HepG2 (cell line): ENCODE measurements around the gene WDR18. TPM values are rescaled to one million over a fixed set of nuclear protein-coding genes. Genes with fewer than 3 reads are reported as not detected.
A peak's percentile ranks its signal among the peaks of the same experiment; 100 is the strongest.

ENCODE experiments used
- ERF ChIP-seq: IDR thresholded peaks from 2 replicates; pipeline ENCODE4 v1.6.1; 2018; ENCODE audit warnings: missing biosample characterization, missing genetic modification reagents
- GATAD2A ChIP-seq: IDR thresholded peaks from 2 replicates; pipeline ENCODE4 v1.6.1; 2016
- MAZ ChIP-seq, 2 experiments: sonication (generic) in 1 of 2; formaldehyde crosslinking in 1 of 2; IDR thresholded peaks; 2 replicates each; pipeline versions ENCODE4 v1.5.0 to v1.6.1; 2012 to 2020; ENCODE audit warnings: low read depth in 2 of 2, mild to moderate bottlenecking in 2 of 2, borderline replicate concordance in 1 of 2, improper control_type of control experiment in 1 of 2, low read length in 1 of 2, missing genetic modification reagents in 1 of 2, moderate library complexity in 1 of 2
- NFE2L1 ChIP-seq: sonication (generic); formaldehyde crosslinking; IDR thresholded peaks from 2 replicates; pipeline ENCODE4 v1.4.0; 2020; ENCODE audit warnings: missing genetic modification reagents, mild to moderate bottlenecking, borderline replicate concordance
- PITX1 ChIP-seq: sonication (generic); formaldehyde crosslinking; IDR thresholded peaks from 2 replicates; pipeline ENCODE4 v1.5.1; 2020; ENCODE audit warnings: mild to moderate bottlenecking, missing genetic modification reagents
- POLR2A ChIP-seq, 2 experiments: IDR thresholded peaks; 2 replicates each; pipeline ENCODE4 v1.6.1; 2011; ENCODE audit warnings: low read depth in 2 of 2, low read length in 2 of 2, mild to moderate bottlenecking in 1 of 2, moderate library complexity in 1 of 2; ENCODE audit not compliant: insufficient read depth in 1 of 2
- RAD21 ChIP-seq: fragments of 450-650 bp; formaldehyde crosslinking; IDR thresholded peaks from 2 replicates; pipeline ENCODE4 v1.5.0; 2020; ENCODE audit warnings: mild to moderate bottlenecking
- RBM39 ChIP-seq: fragments of 200-400 bp; formaldehyde crosslinking; IDR thresholded peaks from one replicate; pipeline ENCODE4 v1.6.1; 2018; ENCODE audit warnings: antibody characterized with exemption, mild to moderate bottlenecking, low read depth, low read length; ENCODE audit not compliant: poor library complexity, severe bottlenecking
- SAP130 ChIP-seq: IDR thresholded peaks from 2 replicates; pipeline ENCODE4 v1.6.1; 2016; ENCODE audit warnings: low read depth
- TARDBP ChIP-seq: sonication (generic); formaldehyde crosslinking; IDR thresholded peaks from 2 replicates; pipeline ENCODE4 v1.8.0; 2022; ENCODE audit warnings: mild to moderate bottlenecking, missing genetic modification reagents
- TBX3 ChIP-seq: fragments of 450-650 bp; IDR thresholded peaks from 2 replicates; pipeline ENCODE4 v1.6.1; 2017; ENCODE audit warnings: antibody characterized with exemption, mild to moderate bottlenecking, inconsistent platforms, borderline replicate concordance
- ZNF432 ChIP-seq: sonication (generic); formaldehyde crosslinking; IDR thresholded peaks from 2 replicates; pipeline ENCODE4 v1.5.0; 2020; ENCODE audit warnings: missing genetic modification reagents, mild to moderate bottlenecking, borderline replicate concordance
- ZNF605 ChIP-seq: sonication (generic); formaldehyde crosslinking; IDR thresholded peaks from 2 replicates; pipeline ENCODE4 v1.8.0; 2022; ENCODE audit warnings: mild to moderate bottlenecking, missing genetic modification reagents
- polyA plus RNA-seq, 8 experiments: library from polyadenylated mRNA; depleted of rRNA in 3 of 8; stranded (reverse) in 7 of 8; unstranded in 1 of 8; fragments of >200 nt; fragmentation: Illumina TruSeq in 4 of 8; extraction: Trizol in 4 of 8; gene quantifications; 2 replicates each; pipeline versions ENCODE4 v1.2.1 to v1.2.3, GENCODE V29; 2011 to 2016; ENCODE audit warnings: low read depth in 4 of 8, missing spikeins in 1 of 8, mixed read lengths in 1 of 8; ENCODE audit not compliant: insufficient read depth in 1 of 8
- total RNA-seq, 5 experiments: library from RNA; depleted of rRNA; stranded (reverse); fragments of >200 nt; fragmentation: Illumina TruSeq; extraction: Trizol; gene quantifications; 2 replicates each; pipeline ENCODE4 v1.2.3, GENCODE V29; 2016; ENCODE audit warnings: low read depth in 1 of 5
- TF ChIP-seq, protein P1 (sequence below): sonication (generic); formaldehyde crosslinking; IDR thresholded peaks from 2 replicates; pipeline ENCODE4 v1.4.0; 2020; ENCODE audit warnings: missing genetic modification reagents, borderline replicate concordance
- TF ChIP-seq, protein P2 (sequence below): sonication (generic); formaldehyde crosslinking; IDR thresholded peaks from 2 replicates; pipeline ENCODE4 v1.5.0; 2020; ENCODE audit warnings: mild to moderate bottlenecking, missing genetic modification reagents
- TF ChIP-seq, protein P3 (sequence below): sonication (generic); formaldehyde crosslinking; IDR thresholded peaks from 2 replicates; pipeline ENCODE4 v1.4.0; 2020; ENCODE audit warnings: missing genetic modification reagents
- TF ChIP-seq, protein P4 (sequence below): sonication (generic); formaldehyde crosslinking; IDR thresholded peaks from 2 replicates; pipeline ENCODE4 v1.4.0; 2020; ENCODE audit warnings: mild to moderate bottlenecking, missing genetic modification reagents

The WDR18 gene
- total and polyA plus RNA-seq, 2 of the 13 experiments (the other 11 are each of a cell fraction or from before 2014, with no cell fraction given), result 36.4 to 47.6 TPM

DNA sequence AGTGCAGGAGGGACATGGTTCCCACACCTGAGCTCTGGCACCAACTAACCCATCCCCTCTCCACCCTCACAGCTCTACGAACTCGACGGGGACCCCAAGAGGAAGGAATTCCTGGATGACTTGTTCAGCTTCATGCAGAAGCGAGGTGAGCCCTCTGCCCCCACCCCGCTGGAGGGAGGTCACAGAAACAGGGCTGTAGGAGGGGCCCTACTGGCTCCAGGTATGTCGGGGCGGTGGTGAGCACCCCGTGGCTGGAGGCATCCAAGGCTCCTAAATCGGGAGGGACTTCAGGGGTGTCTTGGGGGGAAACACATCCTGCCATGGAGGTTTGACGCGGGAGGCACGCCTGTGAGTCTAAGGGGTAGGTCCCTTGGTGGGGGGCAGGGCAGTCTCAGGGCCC is 24.1 kb upstream of the WDR18 start (continued):
- TF ChIP-seq, protein P1, sequence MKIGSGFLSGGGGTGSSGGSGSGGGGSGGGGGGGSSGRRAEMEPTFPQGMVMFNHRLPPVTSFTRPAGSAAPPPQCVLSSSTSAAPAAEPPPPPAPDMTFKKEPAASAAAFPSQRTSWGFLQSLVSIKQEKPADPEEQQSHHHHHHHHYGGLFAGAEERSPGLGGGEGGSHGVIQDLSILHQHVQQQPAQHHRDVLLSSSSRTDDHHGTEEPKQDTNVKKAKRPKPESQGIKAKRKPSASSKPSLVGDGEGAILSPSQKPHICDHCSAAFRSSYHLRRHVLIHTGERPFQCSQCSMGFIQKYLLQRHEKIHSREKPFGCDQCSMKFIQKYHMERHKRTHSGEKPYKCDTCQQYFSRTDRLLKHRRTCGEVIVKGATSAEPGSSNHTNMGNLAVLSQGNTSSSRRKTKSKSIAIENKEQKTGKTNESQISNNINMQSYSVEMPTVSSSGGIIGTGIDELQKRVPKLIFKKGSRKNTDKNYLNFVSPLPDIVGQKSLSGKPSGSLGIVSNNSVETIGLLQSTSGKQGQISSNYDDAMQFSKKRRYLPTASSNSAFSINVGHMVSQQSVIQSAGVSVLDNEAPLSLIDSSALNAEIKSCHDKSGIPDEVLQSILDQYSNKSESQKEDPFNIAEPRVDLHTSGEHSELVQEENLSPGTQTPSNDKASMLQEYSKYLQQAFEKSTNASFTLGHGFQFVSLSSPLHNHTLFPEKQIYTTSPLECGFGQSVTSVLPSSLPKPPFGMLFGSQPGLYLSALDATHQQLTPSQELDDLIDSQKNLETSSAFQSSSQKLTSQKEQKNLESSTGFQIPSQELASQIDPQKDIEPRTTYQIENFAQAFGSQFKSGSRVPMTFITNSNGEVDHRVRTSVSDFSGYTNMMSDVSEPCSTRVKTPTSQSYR (CRISPR knock-in tag), result peak; percentile 14; the same call in 1 of the 2 replicates
- TF ChIP-seq GATAD2A (0 out of 2 replicates have a peak, but pooled peaks have one; percentile 42), RAD21 (CRISPR knock-in tag) (peak; percentile 29; the same call in 1 of the 2 replicates), POLR2A (IDR thresholded peaks at IDR 0.05; ENCODE audit: insufficient read depth in 1 of 2, low read depth in 2 of 2, low read length in 2 of 2) (0 out of 4 replicates have a peak, but pooled peaks of 1 of the 2 experiments have one; percentile 36), RBM39 (peak; percentile 20), SAP130 (CRISPR knock-in tag) (peak; percentile 40; the same call in 1 of the 2 replicates), TBX3 (no peak), ZNF605 (CRISPR knock-in tag) (peak; percentile 25; the same call in 1 of the 2 replicates), ZNF432 (no peak), NFE2L1 (CRISPR knock-in tag) (no peak), TARDBP (CRISPR knock-in tag) (peak; percentile 50; the same call in 1 of the 2 replicates), ERF (0 out of 2 replicates have a peak, but pooled peaks have one; percentile 22), MAZ (IDR thresholded peaks at IDR 0.05; ENCODE audit: borderline replicate concordance, low read depth, low read length) (peak; percentile 68; the same call in 1 of the 2 replicates), MAZ (CRISPR knock-in tag; IDR thresholded peaks at IDR 0.05; ENCODE audit: low read depth) (no peak; the same call in 1 of the 2 replicates), PITX1 (CRISPR knock-in tag) (0 out of 2 replicates have a peak, but pooled peaks have one; percentile 12)
- TF ChIP-seq, protein P2, sequence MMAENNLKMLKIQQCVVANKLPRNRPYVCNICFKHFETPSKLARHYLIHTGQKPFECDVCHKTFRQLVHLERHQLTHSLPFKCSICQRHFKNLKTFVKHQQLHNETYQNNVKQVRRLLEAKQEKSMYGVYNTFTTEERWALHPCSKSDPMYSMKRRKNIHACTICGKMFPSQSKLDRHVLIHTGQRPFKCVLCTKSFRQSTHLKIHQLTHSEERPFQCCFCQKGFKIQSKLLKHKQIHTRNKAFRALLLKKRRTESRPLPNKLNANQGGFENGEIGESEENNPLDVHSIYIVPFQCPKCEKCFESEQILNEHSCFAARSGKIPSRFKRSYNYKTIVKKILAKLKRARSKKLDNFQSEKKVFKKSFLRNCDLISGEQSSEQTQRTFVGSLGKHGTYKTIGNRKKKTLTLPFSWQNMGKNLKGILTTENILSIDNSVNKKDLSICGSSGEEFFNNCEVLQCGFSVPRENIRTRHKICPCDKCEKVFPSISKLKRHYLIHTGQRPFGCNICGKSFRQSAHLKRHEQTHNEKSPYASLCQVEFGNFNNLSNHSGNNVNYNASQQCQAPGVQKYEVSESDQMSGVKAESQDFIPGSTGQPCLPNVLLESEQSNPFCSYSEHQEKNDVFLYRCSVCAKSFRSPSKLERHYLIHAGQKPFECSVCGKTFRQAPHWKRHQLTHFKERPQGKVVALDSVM (CRISPR knock-in tag), result no peak
- TF ChIP-seq, protein P3, sequence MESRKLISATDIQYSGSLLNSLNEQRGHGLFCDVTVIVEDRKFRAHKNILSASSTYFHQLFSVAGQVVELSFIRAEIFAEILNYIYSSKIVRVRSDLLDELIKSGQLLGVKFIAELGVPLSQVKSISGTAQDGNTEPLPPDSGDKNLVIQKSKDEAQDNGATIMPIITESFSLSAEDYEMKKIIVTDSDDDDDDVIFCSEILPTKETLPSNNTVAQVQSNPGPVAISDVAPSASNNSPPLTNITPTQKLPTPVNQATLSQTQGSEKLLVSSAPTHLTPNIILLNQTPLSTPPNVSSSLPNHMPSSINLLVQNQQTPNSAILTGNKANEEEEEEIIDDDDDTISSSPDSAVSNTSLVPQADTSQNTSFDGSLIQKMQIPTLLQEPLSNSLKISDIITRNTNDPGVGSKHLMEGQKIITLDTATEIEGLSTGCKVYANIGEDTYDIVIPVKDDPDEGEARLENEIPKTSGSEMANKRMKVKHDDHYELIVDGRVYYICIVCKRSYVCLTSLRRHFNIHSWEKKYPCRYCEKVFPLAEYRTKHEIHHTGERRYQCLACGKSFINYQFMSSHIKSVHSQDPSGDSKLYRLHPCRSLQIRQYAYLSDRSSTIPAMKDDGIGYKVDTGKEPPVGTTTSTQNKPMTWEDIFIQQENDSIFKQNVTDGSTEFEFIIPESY, result peak; percentile 73; the same call in 1 of the 2 replicates
- TF ChIP-seq, protein P4, sequence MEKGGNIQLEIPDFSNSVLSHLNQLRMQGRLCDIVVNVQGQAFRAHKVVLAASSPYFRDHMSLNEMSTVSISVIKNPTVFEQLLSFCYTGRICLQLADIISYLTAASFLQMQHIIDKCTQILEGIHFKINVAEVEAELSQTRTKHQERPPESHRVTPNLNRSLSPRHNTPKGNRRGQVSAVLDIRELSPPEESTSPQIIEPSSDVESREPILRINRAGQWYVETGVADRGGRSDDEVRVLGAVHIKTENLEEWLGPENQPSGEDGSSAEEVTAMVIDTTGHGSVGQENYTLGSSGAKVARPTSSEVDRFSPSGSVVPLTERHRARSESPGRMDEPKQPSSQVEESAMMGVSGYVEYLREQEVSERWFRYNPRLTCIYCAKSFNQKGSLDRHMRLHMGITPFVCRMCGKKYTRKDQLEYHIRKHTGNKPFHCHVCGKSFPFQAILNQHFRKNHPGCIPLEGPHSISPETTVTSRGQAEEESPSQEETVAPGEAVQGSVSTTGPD (CRISPR knock-in tag), result no peak
